Smooth muscle cell (in vitro differentiated cells): ENCODE results near the gene VPS35L. TPM values are rescaled to one million over a fixed set of nuclear protein-coding genes. Genes with fewer than 3 reads are reported as not detected.

Experiments used
- DNase-seq: peaks from one replicate; lab custom pipeline; 2025; ENCODE audit not compliant: unreplicated experiment; lab: John Stamatoyannopoulos, UW
- H2AFZ ChIP-seq: fragments of 200-600 bp; sonication (generic); 2 replicates; pipeline ENCODE4 v1.6.0; 2016; ENCODE audit warnings: antibody characterized with exemption, low read depth, mild to moderate bottlenecking
- H3F3A ChIP-seq: fragments of 200-600 bp; sonication (generic); 2 replicates; pipeline ENCODE4 v1.6.0; 2017; ENCODE audit warnings: antibody characterized with exemption, low read depth
- H3K27ac ChIP-seq: fragments of 200-600 bp; sonication (generic); 2 replicates; pipeline ENCODE4 v1.5.1; 2016; ENCODE audit warnings: low read depth, mild to moderate bottlenecking
- H3K27me3 ChIP-seq: fragments of 200-600 bp; sonication (generic); 2 replicates; pipeline ENCODE4 v1.6.1; 2016; ENCODE audit warnings: low read depth, mild to moderate bottlenecking
- H3K36me3 ChIP-seq: fragments of 200-600 bp; sonication (generic); 2 replicates; pipeline ENCODE4 v1.5.1; 2016; ENCODE audit warnings: low read depth
- H3K4me1 ChIP-seq: fragments of 200-600 bp; sonication (generic); 2 replicates; pipeline ENCODE4 v1.5.1; 2016; ENCODE audit warnings: low read depth
- H3K4me2 ChIP-seq: fragments of 200-600 bp; sonication (generic); 2 replicates; pipeline ENCODE4 v1.6.0; 2016; ENCODE audit warnings: mild to moderate bottlenecking
- H3K4me3 ChIP-seq: fragments of 200-600 bp; sonication (generic); 2 replicates; pipeline ENCODE4 v1.5.1; 2016; ENCODE audit warnings: mild to moderate bottlenecking
- H3K79me2 ChIP-seq: fragments of 200-600 bp; sonication (generic); 2 replicates; pipeline ENCODE4 v1.6.0; 2016; ENCODE audit warnings: low read depth, mild to moderate bottlenecking
- H3K9ac ChIP-seq: fragments of 200-600 bp; sonication (generic); 2 replicates; pipeline ENCODE4 v1.6.0; 2016; ENCODE audit warnings: low read depth
- H3K9me3 ChIP-seq: fragments of 200-600 bp; sonication (generic); replicated peaks from 2 replicates; pipeline ENCODE4 v1.5.1; 2016; ENCODE audit warnings: low read depth
- H4K20me1 ChIP-seq: fragments of 200-600 bp; sonication (generic); 2 replicates; pipeline ENCODE4 v1.6.0; 2016; ENCODE audit warnings: low read depth
- WGBS: methylation state at CpG from one replicate; pipeline ENCODE4 v1.1.7; 2016; ENCODE audit warnings: low lambda C conversion rate; 5-methylcytosine and 5-hydroxymethylcytosine counted together
- polyA plus RNA-seq: library from polyadenylated mRNA; unstranded; fragments of >200 nt; fragmentation: Nextera tagmentation; extraction: Ambion mirVana; gene quantifications from 2 replicates; pipeline ENCODE4 v1.2.1, GENCODE V29; 2016
- total RNA-seq: library from RNA; depleted of rRNA; stranded (reverse); fragments of >200 nt; gene quantifications from 2 replicates; pipeline ENCODE4 v1.2.3, GENCODE V29; 2014
- TF ChIP-seq, protein P1 (sequence below): fragments of 200-600 bp; sonication (generic); IDR thresholded peaks from 2 replicates; pipeline ENCODE4 v1.5.1; 2017; ENCODE audit warnings: borderline replicate concordance, mild to moderate bottlenecking, antibody characterized with exemption; ENCODE audit not compliant: insufficient read depth, poor library complexity, severe bottlenecking

Gene VPS35L
- total and polyA plus RNA-seq, 2 experiments from 2014 or later, result 46.7 to 47.4 TPM

DNA sequence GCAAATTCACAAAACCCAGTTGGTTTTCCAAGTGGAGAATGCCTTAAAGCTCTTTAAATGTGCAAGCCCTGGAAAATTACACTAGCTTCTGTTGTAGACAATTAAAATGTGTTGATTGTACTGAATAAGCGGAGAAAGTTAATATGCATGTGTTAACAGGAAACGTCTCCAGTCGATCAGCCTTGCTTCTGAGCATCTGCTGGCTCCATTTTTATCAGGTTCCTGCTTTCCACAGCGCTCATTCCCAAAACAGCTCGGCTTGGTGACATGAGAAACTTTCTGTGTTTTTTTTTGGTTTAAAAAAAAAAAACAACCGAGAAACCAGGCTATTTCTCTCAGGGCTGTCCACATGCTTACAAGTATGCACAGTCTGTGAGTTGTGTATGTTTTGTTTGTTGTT, 60.7 kb downstream of the VPS35L start:
- H2AFZ ChIP-seq, result no peak overlapping the region
- H3K4me1 ChIP-seq, result no peaks in the 10 kb centered on the region
- no peaks in the 10 kb centered on the region for H4K20me1 ChIP-seq
- H3K4me3 ChIP-seq, result no peak overlapping the region
- H3K27ac ChIP-seq, result no peak overlapping the region
- TF ChIP-seq, protein P1, sequence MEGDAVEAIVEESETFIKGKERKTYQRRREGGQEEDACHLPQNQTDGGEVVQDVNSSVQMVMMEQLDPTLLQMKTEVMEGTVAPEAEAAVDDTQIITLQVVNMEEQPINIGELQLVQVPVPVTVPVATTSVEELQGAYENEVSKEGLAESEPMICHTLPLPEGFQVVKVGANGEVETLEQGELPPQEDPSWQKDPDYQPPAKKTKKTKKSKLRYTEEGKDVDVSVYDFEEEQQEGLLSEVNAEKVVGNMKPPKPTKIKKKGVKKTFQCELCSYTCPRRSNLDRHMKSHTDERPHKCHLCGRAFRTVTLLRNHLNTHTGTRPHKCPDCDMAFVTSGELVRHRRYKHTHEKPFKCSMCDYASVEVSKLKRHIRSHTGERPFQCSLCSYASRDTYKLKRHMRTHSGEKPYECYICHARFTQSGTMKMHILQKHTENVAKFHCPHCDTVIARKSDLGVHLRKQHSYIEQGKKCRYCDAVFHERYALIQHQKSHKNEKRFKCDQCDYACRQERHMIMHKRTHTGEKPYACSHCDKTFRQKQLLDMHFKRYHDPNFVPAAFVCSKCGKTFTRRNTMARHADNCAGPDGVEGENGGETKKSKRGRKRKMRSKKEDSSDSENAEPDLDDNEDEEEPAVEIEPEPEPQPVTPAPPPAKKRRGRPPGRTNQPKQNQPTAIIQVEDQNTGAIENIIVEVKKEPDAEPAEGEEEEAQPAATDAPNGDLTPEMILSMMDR, result no peak
- H3K9me3 ChIP-seq, result no peaks in the 10 kb centered on the region
- WGBS, result 92% methylated on average over 6 of the region's 6 CpGs
- H3K36me3 ChIP-seq, result no peaks in the 10 kb centered on the region
- no peaks in the 10 kb centered on the region for H3K79me2 ChIP-seq
- no peaks in the 10 kb centered on the region for H3K27me3 ChIP-seq
- no peak overlapping the region for H3K9ac ChIP-seq
- DNase-seq, result no peak
- no peak overlapping the region for H3K4me2 ChIP-seq
- H3F3A ChIP-seq, result no peaks in the 10 kb centered on the region

- no peaks in the 10 kb centered on the region for H3K4me1 ChIP-seq
- TF ChIP-seq, protein P1, result no peak
- H3K36me3 ChIP-seq, result no peaks in the 10 kb centered on the region
- H2AFZ ChIP-seq, result no peak overlapping the region
- no peak for DNase-seq
- H3K9ac ChIP-seq, result no peak overlapping the region
- no peak overlapping the region for H3K4me2 ChIP-seq
- H3K79me2 ChIP-seq, result no peaks in the 10 kb centered on the region
- over 99% methylated on average over 9 of the region's 9 CpGs for WGBS
- no peak overlapping the region for H3K4me3 ChIP-seq
- H3F3A ChIP-seq, result no peaks in the 10 kb centered on the region
- no peak overlapping the region for H3K27ac ChIP-seq
- H4K20me1 ChIP-seq, result no peaks in the 10 kb centered on the region
- H3K9me3 ChIP-seq, result no peaks in the 10 kb centered on the region
- H3K27me3 ChIP-seq, result no peaks in the 10 kb centered on the region
Observed at GRCh38 chr16:19618876-19619275, 63.4 kb downstream of the VPS35L start.

DNA sequence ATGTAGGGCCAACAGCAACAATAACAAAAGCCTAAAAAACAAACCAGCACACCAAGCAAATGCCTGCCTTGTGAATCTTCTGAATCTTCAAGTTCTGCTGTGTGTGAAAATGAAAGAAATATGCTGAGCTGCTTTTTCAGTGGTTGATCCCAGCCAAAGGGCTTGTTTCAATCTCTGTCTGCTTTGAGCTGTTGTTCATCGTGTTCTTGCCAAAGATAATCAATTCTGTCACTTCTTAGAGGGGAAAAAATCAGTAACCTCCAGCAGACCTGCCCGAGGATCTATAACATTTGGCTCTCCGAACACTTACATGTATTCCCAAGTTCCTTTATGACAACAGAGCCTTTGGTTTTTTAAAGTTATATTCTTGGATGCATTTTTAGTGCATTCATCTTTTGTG, 65.9 kb downstream of the VPS35L start:
- H3F3A ChIP-seq, result no peaks in the 10 kb centered on the region
- TF ChIP-seq, protein P1, result no peak

DNA sequence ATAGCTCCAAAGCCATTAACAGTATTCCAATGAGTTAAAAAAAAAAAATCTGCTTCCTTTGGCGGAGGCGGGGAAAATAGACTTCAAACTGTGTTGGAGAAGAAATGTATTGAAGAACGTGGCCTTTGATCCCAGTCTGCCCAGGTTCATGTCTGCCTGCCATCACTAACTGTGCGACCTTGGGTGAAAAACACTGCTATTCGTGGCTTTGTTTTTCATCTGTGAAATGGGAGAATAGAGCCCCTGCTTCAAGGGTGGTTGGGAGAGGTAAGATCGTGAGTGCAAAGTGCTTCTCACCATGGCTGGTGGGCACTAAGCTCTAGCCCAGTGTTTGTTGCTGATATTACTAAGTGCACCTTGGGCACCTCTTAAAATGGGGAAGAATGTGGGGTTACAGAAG, 69.5 kb downstream of the VPS35L start:
- no peaks in the 10 kb centered on the region for H3K27me3 ChIP-seq
- TF ChIP-seq, protein P1, result no peak
- H3K27ac ChIP-seq, result no peak overlapping the region
- no peaks in the 10 kb centered on the region for H3K9me3 ChIP-seq
- H3K36me3 ChIP-seq, result peaks cover 20% of the 10 kb centered on the region
- WGBS, result 98% methylated on average over 6 of the region's 6 CpGs
- no peaks in the 10 kb centered on the region for H3K79me2 ChIP-seq
- H4K20me1 ChIP-seq, result no peaks in the 10 kb centered on the region
- DNase-seq, result no peak
- no peaks in the 10 kb centered on the region for H3F3A ChIP-seq
- H3K4me3 ChIP-seq, result no peak overlapping the region
- H3K4me1 ChIP-seq, result no peaks in the 10 kb centered on the region
- H3K9ac ChIP-seq, result no peak overlapping the region
- no peak overlapping the region for H2AFZ ChIP-seq
- H3K4me2 ChIP-seq, result no peak overlapping the region

More for the DNA sequence above, 65.9 kb downstream of the VPS35L start:
- H3K9me3 ChIP-seq, result no peaks in the 10 kb centered on the region
- H3K4me3 ChIP-seq, result no peak overlapping the region
- no peaks in the 10 kb centered on the region for H3K79me2 ChIP-seq
- H3K4me1 ChIP-seq, result no peaks in the 10 kb centered on the region
- no peaks in the 10 kb centered on the region for H3K36me3 ChIP-seq
- DNase-seq, result no peak
- no peaks in the 10 kb centered on the region for H3K27me3 ChIP-seq
- no peak overlapping the region for H3K27ac ChIP-seq
- H3K9ac ChIP-seq, result no peak overlapping the region
- 95% methylated on average over 3 of the region's 3 CpGs for WGBS
- no peaks in the 10 kb centered on the region for H4K20me1 ChIP-seq
- no peak overlapping the region for H2AFZ ChIP-seq
- H3K4me2 ChIP-seq, result no peak overlapping the region
